HL-60 (cell line): ENCODE data around the gene SLC24A3.

ENCODE experiments used
- DNase-seq, 2 experiments: peaks; one replicate each; pipeline ENCODE4 v3.0.0-alpha.2; 2010 to 2020; ENCODE audit warnings: low read depth in 1 of 2, low spot score in 1 of 2
- H3K27ac ChIP-seq: fragments of 250-450 bp; sonication (Bioruptor Pico); replicated peaks from 2 replicates; pipeline ENCODE4 v1.5.1; 2020; ENCODE audit warnings: mild to moderate bottlenecking, moderate library complexity
- H3K27me3 ChIP-seq: fragments of 250-450 bp; sonication (Bioruptor Pico); 2 replicates; pipeline ENCODE4 v1.5.1; 2021; ENCODE audit warnings: mild to moderate bottlenecking, moderate library complexity; ENCODE audit not compliant: insufficient read depth, poor library complexity, severe bottlenecking
- H3K4me3 ChIP-seq: replicated peaks from 2 replicates; pipeline ENCODE4 v1.5.1; 2011; ENCODE audit warnings: mild to moderate bottlenecking, control low read depth, low read length; ENCODE audit not compliant: insufficient read depth
- GABPA ChIP-seq: IDR thresholded peaks from 2 replicates; pipeline ENCODE4 v1.6.1; 2012; ENCODE audit warnings: low read depth
- POLR2AphosphoS5 ChIP-seq: IDR thresholded peaks from 2 replicates; pipeline ENCODE4 v1.6.1; 2012; ENCODE audit warnings: low read depth
- SPI1 ChIP-seq: IDR thresholded peaks from 2 replicates; pipeline ENCODE4 v1.6.1; 2012; ENCODE audit warnings: low read depth, mild to moderate bottlenecking, borderline replicate concordance
- TF ChIP-seq, protein P1 (sequence below): IDR thresholded peaks from 2 replicates; pipeline ENCODE4 v1.6.1; 2012; ENCODE audit warnings: low read depth; ENCODE audit not compliant: insufficient replicate concordance
- TF ChIP-seq, protein P2 (sequence below): IDR thresholded peaks from one replicate; pipeline ENCODE4 v1.5.1; 2011; ENCODE audit warnings: low read length, control low read depth, inconsistent platforms; ENCODE audit not compliant: insufficient read depth

SLC24A3 gene

DNA sequence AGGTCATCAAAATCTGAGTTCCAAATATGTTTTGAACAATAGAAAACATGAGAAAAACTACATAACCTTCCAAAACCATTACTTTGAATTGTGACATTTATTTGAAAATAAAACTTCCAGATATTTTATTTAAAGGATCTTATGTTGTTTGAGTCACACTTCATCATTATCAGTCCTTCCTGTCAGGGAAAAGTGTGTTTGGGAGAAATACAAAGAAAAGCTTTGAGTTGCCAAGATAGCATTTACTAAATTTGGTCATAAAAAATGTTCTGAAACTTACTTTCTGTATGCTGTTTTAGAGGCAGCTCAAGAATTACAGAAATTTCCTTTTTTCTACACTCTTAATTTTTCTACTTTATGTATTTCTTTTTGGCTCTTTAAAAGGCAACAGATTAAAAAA is 337.5 kb downstream of the SLC24A3 start:
- TF ChIP-seq SPI1 (no peak), GABPA (no peak), POLR2AphosphoS5 (no peak)
- TF ChIP-seq, protein P1, sequence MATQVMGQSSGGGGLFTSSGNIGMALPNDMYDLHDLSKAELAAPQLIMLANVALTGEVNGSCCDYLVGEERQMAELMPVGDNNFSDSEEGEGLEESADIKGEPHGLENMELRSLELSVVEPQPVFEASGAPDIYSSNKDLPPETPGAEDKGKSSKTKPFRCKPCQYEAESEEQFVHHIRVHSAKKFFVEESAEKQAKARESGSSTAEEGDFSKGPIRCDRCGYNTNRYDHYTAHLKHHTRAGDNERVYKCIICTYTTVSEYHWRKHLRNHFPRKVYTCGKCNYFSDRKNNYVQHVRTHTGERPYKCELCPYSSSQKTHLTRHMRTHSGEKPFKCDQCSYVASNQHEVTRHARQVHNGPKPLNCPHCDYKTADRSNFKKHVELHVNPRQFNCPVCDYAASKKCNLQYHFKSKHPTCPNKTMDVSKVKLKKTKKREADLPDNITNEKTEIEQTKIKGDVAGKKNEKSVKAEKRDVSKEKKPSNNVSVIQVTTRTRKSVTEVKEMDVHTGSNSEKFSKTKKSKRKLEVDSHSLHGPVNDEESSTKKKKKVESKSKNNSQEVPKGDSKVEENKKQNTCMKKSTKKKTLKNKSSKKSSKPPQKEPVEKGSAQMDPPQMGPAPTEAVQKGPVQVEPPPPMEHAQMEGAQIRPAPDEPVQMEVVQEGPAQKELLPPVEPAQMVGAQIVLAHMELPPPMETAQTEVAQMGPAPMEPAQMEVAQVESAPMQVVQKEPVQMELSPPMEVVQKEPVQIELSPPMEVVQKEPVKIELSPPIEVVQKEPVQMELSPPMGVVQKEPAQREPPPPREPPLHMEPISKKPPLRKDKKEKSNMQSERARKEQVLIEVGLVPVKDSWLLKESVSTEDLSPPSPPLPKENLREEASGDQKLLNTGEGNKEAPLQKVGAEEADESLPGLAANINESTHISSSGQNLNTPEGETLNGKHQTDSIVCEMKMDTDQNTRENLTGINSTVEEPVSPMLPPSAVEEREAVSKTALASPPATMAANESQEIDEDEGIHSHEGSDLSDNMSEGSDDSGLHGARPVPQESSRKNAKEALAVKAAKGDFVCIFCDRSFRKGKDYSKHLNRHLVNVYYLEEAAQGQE = no peak
- TF ChIP-seq, protein P2, sequence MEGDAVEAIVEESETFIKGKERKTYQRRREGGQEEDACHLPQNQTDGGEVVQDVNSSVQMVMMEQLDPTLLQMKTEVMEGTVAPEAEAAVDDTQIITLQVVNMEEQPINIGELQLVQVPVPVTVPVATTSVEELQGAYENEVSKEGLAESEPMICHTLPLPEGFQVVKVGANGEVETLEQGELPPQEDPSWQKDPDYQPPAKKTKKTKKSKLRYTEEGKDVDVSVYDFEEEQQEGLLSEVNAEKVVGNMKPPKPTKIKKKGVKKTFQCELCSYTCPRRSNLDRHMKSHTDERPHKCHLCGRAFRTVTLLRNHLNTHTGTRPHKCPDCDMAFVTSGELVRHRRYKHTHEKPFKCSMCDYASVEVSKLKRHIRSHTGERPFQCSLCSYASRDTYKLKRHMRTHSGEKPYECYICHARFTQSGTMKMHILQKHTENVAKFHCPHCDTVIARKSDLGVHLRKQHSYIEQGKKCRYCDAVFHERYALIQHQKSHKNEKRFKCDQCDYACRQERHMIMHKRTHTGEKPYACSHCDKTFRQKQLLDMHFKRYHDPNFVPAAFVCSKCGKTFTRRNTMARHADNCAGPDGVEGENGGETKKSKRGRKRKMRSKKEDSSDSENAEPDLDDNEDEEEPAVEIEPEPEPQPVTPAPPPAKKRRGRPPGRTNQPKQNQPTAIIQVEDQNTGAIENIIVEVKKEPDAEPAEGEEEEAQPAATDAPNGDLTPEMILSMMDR = no peak
- no peak overlapping the region for H3K27ac ChIP-seq
- no peak for DNase-seq
- no peaks in the 10 kb centered on the region for H3K27me3 ChIP-seq
- no peak overlapping the region for H3K4me3 ChIP-seq

DNA sequence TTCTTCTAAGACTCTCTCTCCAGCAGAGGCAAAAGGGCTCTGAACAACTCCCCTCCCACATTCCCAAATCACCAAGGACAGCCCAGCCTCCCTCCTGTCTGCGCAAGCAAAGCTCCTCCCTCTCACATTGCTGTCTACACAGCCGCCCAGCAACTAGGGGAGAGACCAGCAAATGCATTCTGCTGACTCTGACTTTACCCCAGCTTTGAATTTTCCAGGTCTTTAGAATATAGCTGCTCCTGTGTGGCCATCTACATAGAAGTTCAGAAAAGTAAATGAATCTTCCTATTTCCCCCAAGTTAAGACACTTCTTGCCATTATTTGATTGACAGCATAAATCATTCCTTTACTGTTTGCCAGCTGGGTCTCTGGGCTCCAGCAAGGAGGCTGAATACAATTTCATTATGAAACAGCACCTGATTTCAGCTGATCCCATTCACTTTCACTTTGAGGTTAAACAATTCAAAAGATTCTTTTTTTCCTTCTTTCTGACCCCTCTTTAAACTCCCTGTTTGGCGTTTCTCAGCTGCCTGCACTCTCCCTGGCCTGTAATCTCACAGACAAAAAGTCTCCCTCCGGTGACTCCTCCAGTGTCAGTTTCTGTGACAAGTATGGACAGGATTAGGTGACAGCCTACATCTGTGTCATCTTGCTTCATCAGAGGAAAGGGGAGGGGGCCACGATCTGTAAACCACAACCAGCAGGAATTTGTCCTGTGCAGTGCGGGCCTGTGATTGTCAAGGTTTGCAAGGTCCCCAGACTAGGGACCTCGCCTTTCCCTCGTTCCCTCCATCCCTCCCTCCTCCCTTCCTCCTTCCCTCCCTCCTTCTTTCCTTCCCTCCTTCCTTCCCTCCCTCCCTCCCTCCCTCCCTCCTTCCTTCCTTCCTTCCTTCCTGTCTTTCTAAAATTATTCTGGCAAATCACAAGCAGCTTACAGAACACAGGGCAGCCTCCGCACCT is 340.1 kb downstream of the SLC24A3 start:
- TF ChIP-seq GABPA (no peak), SPI1 (no peak), POLR2AphosphoS5 (no peak)
- TF ChIP-seq, protein P2 = no peak
- TF ChIP-seq, protein P1 = no peak
- Histone ChIP-seq H3K4me3 (no peak overlapping the region), H3K27me3 (no peaks in the 10 kb centered on the region), H3K27ac (no peak overlapping the region)
- no peak for DNase-seq

DNA sequence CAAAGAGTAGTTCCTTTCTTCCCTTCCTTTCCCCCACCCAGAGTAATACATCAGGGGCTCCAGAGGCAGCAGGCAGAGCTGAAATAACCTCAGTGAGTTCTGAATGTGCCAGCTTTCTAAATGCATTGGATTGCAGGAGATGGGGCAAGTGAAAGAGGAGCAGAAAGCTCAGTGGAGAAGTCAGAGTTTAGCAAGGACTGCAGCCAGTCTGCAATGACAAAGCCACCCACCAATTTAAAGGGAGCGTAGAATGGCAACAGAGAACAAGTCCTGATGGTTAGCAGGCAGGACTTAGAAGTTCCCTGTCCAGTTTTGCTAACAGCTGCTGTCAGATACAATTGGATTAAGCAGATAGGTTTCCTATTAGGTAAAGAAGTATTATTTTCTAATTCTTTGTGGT is 342.2 kb downstream of the SLC24A3 start:
- Histone ChIP-seq H3K4me3 (no peak overlapping the region), H3K27ac (no peak overlapping the region), H3K27me3 (no peaks in the 10 kb centered on the region)
- no peak for DNase-seq
- TF ChIP-seq SPI1 = no peak
- no peak for TF ChIP-seq GABPA
- TF ChIP-seq, protein P2 = no peak
- no peak for TF ChIP-seq POLR2AphosphoS5
- TF ChIP-seq, protein P1 = no peak
